ENCODE measurements around the gene AHCTF1. TPM values are rescaled to one million over a fixed set of nuclear protein-coding genes. Genes with fewer than 3 reads are reported as not detected.

Gene AHCTF1
- total RNA-seq, 1 donor from 2014 or later: 44.0 TPM

- H3K27ac Mint-ChIP-seq (ENCODE audit: unreplicated experiment): no peak overlapping the region
- DNase-seq (ENCODE audit: low read depth) (no peak), FAIRE-seq (no peak)
- TF ChIP-seq CTCF (IDR thresholded peaks at IDR 0.05; ENCODE audit: insufficient read depth, low read depth, low read length): no peak
- TF ChIP-seq EZH2 (IDR thresholded peaks at IDR 0.05; ENCODE audit: insufficient read depth, low read length): no peak
- peaks cover 6% of the 10 kb centered on the region for H3K9me3 Mint-ChIP-seq (ENCODE audit: unreplicated experiment)
- H4K20me1 ChIP-seq (ENCODE audit: insufficient read depth, low read length): no peaks in the 10 kb centered on the region
- H3K36me3 ChIP-seq (ENCODE audit: insufficient read depth, low read length): no peaks in the 10 kb centered on the region
- peaks cover 19% of the 10 kb centered on the region for H3K27me3 Mint-ChIP-seq (ENCODE audit: low read depth, unreplicated experiment)
- H2AFZ ChIP-seq (ENCODE audit: low read depth, low read length): no peak overlapping the region
- no peak overlapping the region for H3K27ac ChIP-seq (ENCODE audit: low read depth, low read length)
- H3K27me3 ChIP-seq (ENCODE audit: insufficient read depth, low read length): peaks cover 2% of the 10 kb centered on the region
- H3K4me1 Mint-ChIP-seq (ENCODE audit: low read depth, unreplicated experiment): peaks cover 5% of the 10 kb centered on the region
- no peaks in the 10 kb centered on the region for H3K36me3 Mint-ChIP-seq (ENCODE audit: low read depth, unreplicated experiment)
- no peaks in the 10 kb centered on the region for H3K79me2 ChIP-seq (ENCODE audit: insufficient read depth, low read length)
- H3K4me1 ChIP-seq (ENCODE audit: insufficient read depth, low read length): peaks cover 5% of the 10 kb centered on the region
- H3K9ac ChIP-seq (ENCODE audit: low read length): no peak overlapping the region
- H3K4me3 Mint-ChIP-seq (ENCODE audit: unreplicated experiment): no peak overlapping the region
- H3K4me2 ChIP-seq (ENCODE audit: low read length): no peak overlapping the region
- H3K9me3 ChIP-seq (ENCODE audit: insufficient read depth, low read depth, low read length): no peaks in the 10 kb centered on the region
- H3K4me3 ChIP-seq (ENCODE audit: insufficient read depth, low read depth, low read length): no peak overlapping the region
These were observed 135.6 kb downstream of the AHCTF1 start for GRCh38 chr1:246795906-246796694.

GRCh38 chr1:246794828-246795671 is 136.7 kb downstream of the AHCTF1 start:
- no peak overlapping the region for H3K27ac Mint-ChIP-seq (ENCODE audit: unreplicated experiment)
- H3K4me3 ChIP-seq (ENCODE audit: insufficient read depth, low read depth, low read length): no peak overlapping the region
- H3K4me2 ChIP-seq (ENCODE audit: low read length): no peak overlapping the region
- no peak for DNase-seq (ENCODE audit: low read depth)
- TF ChIP-seq CTCF (IDR thresholded peaks at IDR 0.05; ENCODE audit: insufficient read depth, low read depth, low read length): no peak
- TF ChIP-seq EZH2 (IDR thresholded peaks at IDR 0.05; ENCODE audit: insufficient read depth, low read length): no peak
- H3K4me1 ChIP-seq (ENCODE audit: insufficient read depth, low read length): peaks cover 5% of the 10 kb centered on the region
- no peaks in the 10 kb centered on the region for H3K9me3 ChIP-seq (ENCODE audit: insufficient read depth, low read depth, low read length)
- H3K27me3 Mint-ChIP-seq (ENCODE audit: low read depth, unreplicated experiment): peaks cover 16% of the 10 kb centered on the region
- H3K9me3 Mint-ChIP-seq (ENCODE audit: unreplicated experiment): peaks cover 6% of the 10 kb centered on the region
- H3K9ac ChIP-seq (ENCODE audit: low read length): no peak overlapping the region
- H3K36me3 Mint-ChIP-seq (ENCODE audit: low read depth, unreplicated experiment): no peaks in the 10 kb centered on the region
- no peaks in the 10 kb centered on the region for H3K36me3 ChIP-seq (ENCODE audit: insufficient read depth, low read length)
- H3K4me3 Mint-ChIP-seq (ENCODE audit: unreplicated experiment): no peak overlapping the region
- no peak overlapping the region for H2AFZ ChIP-seq (ENCODE audit: low read depth, low read length)
- H3K27ac ChIP-seq (ENCODE audit: low read depth, low read length): no peak overlapping the region
- no peaks in the 10 kb centered on the region for H3K79me2 ChIP-seq (ENCODE audit: insufficient read depth, low read length)
- FAIRE-seq: no peak
- H3K27me3 ChIP-seq (ENCODE audit: insufficient read depth, low read length): peaks cover 2% of the 10 kb centered on the region
- H3K4me1 Mint-ChIP-seq (ENCODE audit: low read depth, unreplicated experiment): peaks cover 5% of the 10 kb centered on the region
- H4K20me1 ChIP-seq (ENCODE audit: insufficient read depth, low read length): no peaks in the 10 kb centered on the region
